SK-N-SH treated with all-trans-retinoic acid at 6 μM for 48 hours (cell line): Measurements from ENCODE around the gene ACSS3.

ENCODE experiments used
- CSDC2 ChIP-seq: fragments of 250-450 bp; sonication (Bioruptor Pico); IDR thresholded peaks from 2 replicates; pipeline ENCODE4 v1.5.0; 2020; ENCODE audit warnings: mild to moderate bottlenecking, moderate library complexity
- CSRNP3 ChIP-seq: fragments of 250-450 bp; sonication (Bioruptor Pico); IDR thresholded peaks from 2 replicates; pipeline ENCODE4 v1.5.1; 2021; ENCODE audit warnings: mild to moderate bottlenecking, moderate library complexity
- GLIS3 ChIP-seq: fragments of 250-450 bp; sonication (Bioruptor Pico); IDR thresholded peaks from 2 replicates; pipeline ENCODE4 v1.5.0; 2020; ENCODE audit warnings: mild to moderate bottlenecking, moderate library complexity
- ISL1 ChIP-seq: fragments of 250-450 bp; sonication (Bioruptor Pico); IDR thresholded peaks from 2 replicates; pipeline ENCODE4 v2.1.2; 2022; ENCODE audit warnings: mild to moderate bottlenecking, moderate library complexity
- OSR1 ChIP-seq: fragments of 250-450 bp; sonication (Bioruptor Pico); IDR thresholded peaks from 2 replicates; pipeline ENCODE4 v1.8.0; 2022; ENCODE audit warnings: moderate library complexity, mild to moderate bottlenecking, inconsistent platforms
- PATZ1 ChIP-seq: fragments of 250-450 bp; sonication (Bioruptor Pico); IDR thresholded peaks from 2 replicates; pipeline ENCODE4 v1.8.0; 2020; ENCODE audit warnings: mild to moderate bottlenecking, moderate library complexity, borderline replicate concordance
- POU6F1 ChIP-seq: fragments of 250-450 bp; sonication (Bioruptor Pico); IDR thresholded peaks from 2 replicates; pipeline ENCODE4 v1.8.0; 2021; ENCODE audit warnings: low read depth, mild to moderate bottlenecking, moderate library complexity, borderline replicate concordance
- PPARA ChIP-seq: fragments of 250-450 bp; sonication (Bioruptor Pico); IDR thresholded peaks from 2 replicates; pipeline ENCODE4 v1.5.0; 2020; ENCODE audit warnings: mild to moderate bottlenecking, borderline replicate concordance
- RARB ChIP-seq: fragments of 250-450 bp; sonication (Bioruptor Pico); IDR thresholded peaks from 2 replicates; pipeline ENCODE4 v1.8.0; 2021; ENCODE audit warnings: mild to moderate bottlenecking, moderate library complexity
- SNAI2 ChIP-seq: fragments of 250-450 bp; sonication (Bioruptor Pico); IDR thresholded peaks from 2 replicates; pipeline ENCODE4 v1.5.0; 2020; ENCODE audit warnings: mild to moderate bottlenecking, moderate library complexity
- ZC3H10 ChIP-seq: fragments of 250-450 bp; sonication (Bioruptor Pico); IDR thresholded peaks from 2 replicates; pipeline ENCODE4 v1.5.1; 2021; ENCODE audit warnings: mild to moderate bottlenecking, moderate library complexity
- ZNF565 ChIP-seq: fragments of 450-650 bp; formaldehyde crosslinking; conservative IDR thresholded peaks from 2 replicates; pipeline ENCODE4 v1.5.0; 2020; ENCODE audit warnings: low read depth, mild to moderate bottlenecking, moderate library complexity
- ZNF70 ChIP-seq: fragments of 450-650 bp; formaldehyde crosslinking; IDR thresholded peaks from 2 replicates; pipeline ENCODE4 v1.5.0; 2020; ENCODE audit warnings: mild to moderate bottlenecking, moderate library complexity

- no peak for TF ChIP-seq PATZ1 (CRISPR knock-in tag)
- TF ChIP-seq CSDC2 (CRISPR knock-in tag): no peak
- no peak for TF ChIP-seq ZNF565 (CRISPR knock-in tag)
- TF ChIP-seq POU6F1 (CRISPR knock-in tag): no peak
- no peak for TF ChIP-seq CSRNP3 (CRISPR knock-in tag)
- no peak for TF ChIP-seq OSR1 (CRISPR knock-in tag)
- TF ChIP-seq RARB (CRISPR knock-in tag): no peak
- TF ChIP-seq ZC3H10 (CRISPR knock-in tag): no peak
- no peak for TF ChIP-seq ZNF70 (CRISPR knock-in tag)
- TF ChIP-seq SNAI2 (CRISPR knock-in tag): no peak
- no peak for TF ChIP-seq ISL1 (CRISPR knock-in tag)
- no peak for TF ChIP-seq PPARA (CRISPR knock-in tag)
- TF ChIP-seq GLIS3: no peak
These were observed 84.7 kb downstream of the ACSS3 start for GRCh38 chr12:81162391-81163136.
